Dermis blood vessel endothelial cell (primary cell): Measurements from ENCODE around the gene G6PD. TPM values are rescaled to one million over a fixed set of nuclear protein-coding genes. Genes with fewer than 3 reads are reported as not detected.
"Not testable (repeated sequence)": the region's sequence is repeated elsewhere in the genome, so short reads cannot be mapped to it uniquely, and the experiment has no call there.

Experiments used
- DNase-seq: peaks from one replicate; pipeline ENCODE4 v3.0.0; 2010
- total RNA-seq: library from RNA; depleted of rRNA; stranded (reverse); fragments of >200 nt; gene quantifications from 2 replicates; pipeline ENCODE4 v1.2.3, GENCODE V29; 2014

The G6PD gene
- total RNA-seq, 1 donor from 2014 or later = 29.1 TPM

GRCh38 chrX:154542723-154543424 lies 3.8 kb downstream of the G6PD start:
- DNase-seq = peak; percentile 27

GRCh38 chrX:154541896-154542722 lies 4.5 kb downstream of the G6PD start:
- DNase-seq = peak; percentile 93

- DNase-seq = no peak
Observed at GRCh38 chrX:154541589-154541895, 5.1 kb downstream of the G6PD start.

- DNase-seq = peak; percentile 19
Observed at GRCh38 chrX:154540897-154541535, 5.6 kb downstream of the G6PD start.

GRCh38 chrX:154540365-154540764 lies 6.3 kb downstream of the G6PD start:
- DNase-seq = not testable (repeated sequence)

GRCh38 chrX:154539077-154539476 lies 7.6 kb downstream of the G6PD start:
- DNase-seq = no peak

- DNase-seq = no peak
Observed at GRCh38 chrX:154535892-154536291, 10.8 kb downstream of the G6PD start.

- DNase-seq = peak; percentile 84
Observed at GRCh38 chrX:154534526-154535322, 11.9 kb downstream of the G6PD start.

- DNase-seq = no peak
Observed at GRCh38 chrX:154532690-154533089, 14.0 kb downstream of the G6PD start.

- no peak for DNase-seq
Observed at GRCh38 chrX:154531626-154532025, 15.0 kb downstream of the G6PD start.

GRCh38 chrX:154530286-154530685 lies 16.4 kb downstream of the G6PD start:
- no peak for DNase-seq

GRCh38 chrX:154529206-154529612 lies 17.4 kb downstream of the G6PD start:
- no peak for DNase-seq

- DNase-seq = peak; percentile 73
Observed at GRCh38 chrX:154526901-154527675, 19.6 kb downstream of the G6PD start.

GRCh38 chrX:154525606-154526490 lies 20.8 kb downstream of the G6PD start:
- no peak for DNase-seq

GRCh38 chrX:154519389-154519788 lies 27.3 kb downstream of the G6PD start:
- no peak for DNase-seq

- no peak for DNase-seq
Observed at GRCh38 chrX:154517101-154517781, 29.4 kb downstream of the G6PD start.

GRCh38 chrX:154516656-154517100 lies 30.0 kb downstream of the G6PD start:
- peak; percentile 69 for DNase-seq

- peak; percentile 91 for DNase-seq
Observed at GRCh38 chrX:154515966-154516655, 30.5 kb downstream of the G6PD start, which contains the start of gene FAM3A. Gene FAM3A (minus strand): TSS chrX:154516232. CDS start chrX:154515772, 460 bp downstream.
